Stomach (tissue), 4 donors: ENCODE results near the gene GIPC3.
"Not testable (repeated sequence)": the region's sequence is repeated elsewhere in the genome, so short reads cannot be mapped to it uniquely, and the experiment has no call there.

ENCODE experiments used
- EP300 ChIP-seq: sonication (generic); formaldehyde crosslinking; IDR thresholded peaks from one replicate; pipeline ENCODE4 v1.6.1; 2017; ENCODE audit warnings: antibody characterized with exemption
- POLR2A ChIP-seq, 4 donors: fragments of 450-650 bp; IDR thresholded peaks; one replicate each; pipeline ENCODE4 v1.6.1; 2016; ENCODE audit warnings: antibody characterized with exemption in 4 of 4, control low read depth in 2 of 4, mild to moderate bottlenecking in 1 of 4, moderate library complexity in 1 of 4
- POLR2AphosphoS5 ChIP-seq, 3 donors: sonication (generic); formaldehyde crosslinking; IDR thresholded peaks; one replicate each; pipeline ENCODE4 v1.6.1; 2016; ENCODE audit warnings: antibody characterized with exemption in 3 of 3
- TF ChIP-seq, protein P1 (sequence below), 7 experiments: fragments of 450-650 bp in 4 of 7; fragments of 200-600 bp in 3 of 7; sonication (generic) in 3 of 7; IDR thresholded peaks; one replicate each; pipeline ENCODE4 v1.5.1; 2016 to 2019; ENCODE audit warnings: antibody characterized with exemption in 7 of 7, control low read depth in 2 of 7, mild to moderate bottlenecking in 1 of 7

DNA sequence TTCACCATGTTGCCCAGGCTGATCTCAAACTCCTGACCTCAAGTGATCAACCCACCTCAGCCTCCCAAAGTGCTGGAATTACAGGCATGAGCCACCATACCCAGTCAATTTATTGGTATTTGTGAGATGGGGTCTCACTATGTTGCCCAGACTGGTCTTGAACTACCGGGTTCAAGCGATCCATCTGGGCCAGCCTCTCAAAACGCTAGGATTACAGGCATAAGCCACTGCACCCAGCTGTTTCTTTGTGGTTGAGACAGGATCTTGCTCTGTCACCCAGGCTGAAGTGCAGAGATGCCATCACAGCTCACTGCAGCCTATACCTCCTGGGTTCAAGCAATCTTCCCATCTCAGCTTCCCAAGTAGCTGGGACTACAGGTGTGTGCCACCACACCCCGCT is 3.5 kb upstream of the GIPC3 start:
- TF ChIP-seq, protein P1, sequence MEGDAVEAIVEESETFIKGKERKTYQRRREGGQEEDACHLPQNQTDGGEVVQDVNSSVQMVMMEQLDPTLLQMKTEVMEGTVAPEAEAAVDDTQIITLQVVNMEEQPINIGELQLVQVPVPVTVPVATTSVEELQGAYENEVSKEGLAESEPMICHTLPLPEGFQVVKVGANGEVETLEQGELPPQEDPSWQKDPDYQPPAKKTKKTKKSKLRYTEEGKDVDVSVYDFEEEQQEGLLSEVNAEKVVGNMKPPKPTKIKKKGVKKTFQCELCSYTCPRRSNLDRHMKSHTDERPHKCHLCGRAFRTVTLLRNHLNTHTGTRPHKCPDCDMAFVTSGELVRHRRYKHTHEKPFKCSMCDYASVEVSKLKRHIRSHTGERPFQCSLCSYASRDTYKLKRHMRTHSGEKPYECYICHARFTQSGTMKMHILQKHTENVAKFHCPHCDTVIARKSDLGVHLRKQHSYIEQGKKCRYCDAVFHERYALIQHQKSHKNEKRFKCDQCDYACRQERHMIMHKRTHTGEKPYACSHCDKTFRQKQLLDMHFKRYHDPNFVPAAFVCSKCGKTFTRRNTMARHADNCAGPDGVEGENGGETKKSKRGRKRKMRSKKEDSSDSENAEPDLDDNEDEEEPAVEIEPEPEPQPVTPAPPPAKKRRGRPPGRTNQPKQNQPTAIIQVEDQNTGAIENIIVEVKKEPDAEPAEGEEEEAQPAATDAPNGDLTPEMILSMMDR (IDR thresholded peaks at IDR 0.05): not testable (repeated sequence)
- not testable (repeated sequence) for TF ChIP-seq EP300; POLR2A (IDR thresholded peaks at IDR 0.05); POLR2AphosphoS5 (IDR thresholded peaks at IDR 0.05)
